HG02642 (cell line): ENCODE data around the gene GRIA3.

Experiments used
- ATAC-seq: cut with Tn5 transposase; IDR thresholded peaks from one replicate; pipeline ENCODE4 v1.9.1; 2021; ENCODE audit warnings: mild to moderate bottlenecking; ENCODE audit not compliant: unreplicated experiment, poor library complexity

The GRIA3 gene

GRCh38 chrX:123190096-123190495 lies 6.0 kb downstream of the GRIA3 start:
- ATAC-seq: no peak

DNA sequence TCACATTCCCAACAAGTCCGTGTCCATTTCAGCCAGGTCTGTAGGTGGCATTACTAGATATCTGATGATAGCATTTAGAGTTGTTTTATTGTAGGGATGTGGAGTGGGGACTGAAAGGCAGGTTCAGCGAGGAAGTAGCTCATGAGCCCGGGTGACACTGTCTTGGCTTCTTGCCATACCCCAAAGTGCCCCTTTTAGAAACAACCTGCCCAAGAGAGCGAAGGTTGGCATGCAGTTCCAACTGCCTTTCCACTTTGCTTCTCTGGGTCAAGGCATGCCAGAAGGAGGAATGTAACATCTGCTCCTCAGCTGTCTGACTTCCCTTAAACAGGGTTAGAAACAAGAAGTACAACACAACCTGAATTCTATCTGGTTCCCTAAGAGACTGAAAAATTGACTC lies 9.0 kb downstream of the GRIA3 start:
- ATAC-seq: no peak

GRCh38 chrX:123199338-123199737 lies 15.3 kb downstream of the GRIA3 start:
- no peak for ATAC-seq

GRCh38 chrX:123201720-123202119 lies 17.6 kb downstream of the GRIA3 start:
- ATAC-seq: no peak

DNA sequence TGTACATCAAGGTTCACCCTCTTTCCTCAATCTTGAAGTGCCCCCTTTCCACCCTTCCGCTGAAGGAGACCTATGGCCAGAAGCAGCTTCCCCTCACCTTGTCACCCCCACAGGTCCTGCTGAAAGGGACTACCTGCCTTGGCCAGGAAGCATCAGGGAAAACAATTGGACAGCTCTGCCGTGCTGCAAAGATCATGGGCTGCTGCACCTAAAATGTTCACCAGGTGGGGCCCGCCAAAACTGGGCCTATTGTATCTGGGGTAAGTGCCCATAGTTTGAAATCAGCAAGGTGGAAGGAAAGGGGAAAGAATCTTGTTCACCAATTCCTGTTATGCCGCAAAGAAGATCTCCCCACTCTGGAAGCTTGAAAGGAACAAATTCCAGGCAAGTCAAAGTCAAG lies 18.4 kb downstream of the GRIA3 start:
- no peak for ATAC-seq

GRCh38 chrX:123203772-123204171 lies 19.7 kb downstream of the GRIA3 start:
- no peak for ATAC-seq

DNA sequence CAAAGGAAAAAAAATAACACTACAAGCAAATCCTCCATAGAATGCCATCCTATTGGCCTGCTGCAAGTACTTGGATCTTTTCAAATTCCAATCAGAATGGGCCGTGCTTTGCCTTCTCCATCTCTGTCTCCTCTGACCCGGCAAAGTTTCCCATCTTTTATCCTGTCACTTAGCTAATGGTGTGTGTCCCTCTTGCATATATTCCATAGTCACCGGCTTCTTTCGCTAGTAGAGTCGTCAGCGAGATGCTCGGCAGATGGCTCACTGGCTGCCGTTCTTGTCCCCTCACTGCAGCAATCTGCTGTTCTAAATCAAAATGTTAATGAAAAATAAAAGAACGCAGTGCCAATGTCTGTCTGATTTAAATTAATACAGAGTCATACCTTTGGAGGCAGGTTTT lies 22.1 kb downstream of the GRIA3 start:
- no peak for ATAC-seq

DNA sequence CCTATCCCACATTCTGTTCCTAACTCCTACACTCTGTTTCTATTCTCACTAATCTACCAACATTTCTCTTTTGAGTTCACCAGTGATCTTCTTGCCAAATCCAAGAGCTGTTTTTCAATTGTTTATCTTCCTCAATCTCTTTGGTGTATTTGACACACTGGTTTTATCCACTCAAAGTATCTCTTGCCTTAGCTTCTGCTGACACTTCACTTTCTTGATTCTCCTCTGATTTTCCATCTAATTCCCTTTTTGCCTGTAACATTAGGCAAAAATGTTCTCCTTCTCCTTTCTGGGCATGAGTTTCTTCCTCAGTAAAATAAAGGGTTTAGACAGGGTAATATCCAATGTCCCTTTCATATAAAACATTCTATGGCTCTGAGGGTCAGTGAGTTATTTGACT lies 26.2 kb downstream of the GRIA3 start:
- ATAC-seq: no peak

GRCh38 chrX:123215397-123216089 lies 31.5 kb downstream of the GRIA3 start:
- no peak for ATAC-seq

DNA sequence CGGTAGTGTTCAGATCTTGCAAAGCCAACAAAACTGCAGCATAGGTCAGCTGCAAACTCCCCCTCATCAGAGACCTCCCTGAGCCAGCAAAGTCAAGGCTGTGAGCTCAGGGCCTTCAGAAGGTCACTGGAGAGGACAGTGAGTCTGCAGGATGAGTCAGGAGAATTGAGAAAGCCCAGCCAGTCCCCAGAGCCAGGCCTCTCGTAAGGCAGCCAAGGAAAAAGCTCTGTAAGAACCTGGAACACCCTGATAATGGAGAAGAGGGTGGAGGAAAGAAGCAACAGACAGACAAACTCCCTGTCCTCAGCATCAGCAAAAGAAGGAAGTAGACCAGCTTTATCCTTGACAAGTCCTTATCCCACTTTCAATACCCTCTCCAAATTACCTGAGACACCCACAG lies 33.0 kb downstream of the GRIA3 start:
- no peak for ATAC-seq

DNA sequence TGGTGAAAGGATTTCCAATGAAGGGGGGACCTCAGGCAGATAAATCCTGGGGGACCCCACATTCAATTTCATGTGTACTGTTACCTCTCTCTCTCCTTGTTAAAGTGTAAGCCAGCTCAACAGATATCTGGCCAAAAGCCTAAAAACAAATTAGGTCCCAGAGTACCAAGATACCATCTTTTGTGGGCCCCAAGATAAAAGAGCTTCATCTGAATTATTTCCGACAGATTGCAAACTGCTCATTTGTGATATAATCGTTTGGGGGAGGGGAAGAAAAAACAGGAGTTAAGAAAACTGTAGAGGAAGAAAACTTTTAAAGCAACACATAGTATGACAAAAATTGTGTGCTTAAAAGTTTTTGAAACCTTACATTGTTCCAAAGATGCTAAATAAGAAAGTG lies 33.6 kb downstream of the GRIA3 start:
- ATAC-seq: no peak

GRCh38 chrX:123219916-123220315 lies 35.8 kb downstream of the GRIA3 start:
- ATAC-seq: no peak

DNA sequence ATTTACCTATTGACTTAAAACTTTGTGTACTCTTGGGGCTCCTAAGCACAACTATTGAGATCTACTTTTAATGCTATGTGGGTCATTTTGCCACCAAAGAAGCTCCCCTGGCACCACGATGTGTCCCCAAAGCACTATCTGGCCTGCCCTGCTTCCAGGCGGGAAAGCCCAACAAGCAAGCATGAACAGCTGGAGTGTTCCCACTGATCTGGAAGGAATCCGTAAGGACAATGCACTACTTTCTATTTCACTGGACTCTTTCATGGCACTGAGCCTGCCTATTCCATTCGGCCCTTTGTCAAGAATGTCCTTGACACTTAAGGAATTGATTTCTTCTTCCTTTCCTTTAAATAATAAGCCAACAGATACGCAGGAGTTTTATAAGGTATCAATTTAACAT lies 38.8 kb downstream of the GRIA3 start:
- ATAC-seq: no peak

- ATAC-seq: no peak
Observed at GRCh38 chrX:123223409-123223808, 39.3 kb downstream of the GRIA3 start.

DNA sequence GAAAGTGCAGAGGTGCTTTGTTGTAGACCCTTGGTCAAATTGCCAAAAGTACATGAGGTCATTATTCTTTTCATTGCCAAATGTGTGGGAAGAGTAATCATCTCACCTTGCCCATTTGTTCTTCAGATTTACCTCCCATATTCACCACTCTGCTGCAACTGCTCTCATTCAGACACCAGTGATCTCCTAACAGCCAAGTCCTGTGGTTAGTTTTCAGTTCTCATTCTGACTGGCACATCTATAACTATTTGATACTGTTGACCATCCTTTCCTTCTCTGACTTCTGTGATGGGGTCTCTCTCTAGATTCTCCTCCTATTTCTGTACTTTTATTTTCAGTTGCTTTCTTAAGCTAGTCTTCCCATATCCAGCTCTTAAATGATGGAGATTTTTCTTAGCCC lies 39.8 kb downstream of the GRIA3 start:
- peak; percentile 61 for ATAC-seq

DNA sequence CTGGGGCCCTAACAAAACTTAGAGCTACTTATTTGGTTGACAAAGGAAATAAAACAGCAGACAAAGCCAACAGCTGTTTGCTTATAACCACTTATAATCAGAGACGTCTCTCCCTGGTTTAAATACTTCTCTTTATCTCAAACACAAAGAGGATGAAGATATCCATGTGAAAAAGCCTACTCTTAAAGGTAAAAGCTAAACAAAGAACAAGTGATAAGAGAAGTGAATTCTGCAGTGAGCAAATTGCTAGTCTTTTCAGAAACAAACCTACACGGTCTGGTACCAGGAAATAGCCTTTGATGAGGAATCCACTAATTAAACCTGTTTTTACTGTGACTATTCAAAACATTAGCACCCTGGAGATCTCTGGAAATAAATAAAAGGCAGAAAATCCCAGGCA lies 46.7 kb downstream of the GRIA3 start:
- no peak for ATAC-seq

DNA sequence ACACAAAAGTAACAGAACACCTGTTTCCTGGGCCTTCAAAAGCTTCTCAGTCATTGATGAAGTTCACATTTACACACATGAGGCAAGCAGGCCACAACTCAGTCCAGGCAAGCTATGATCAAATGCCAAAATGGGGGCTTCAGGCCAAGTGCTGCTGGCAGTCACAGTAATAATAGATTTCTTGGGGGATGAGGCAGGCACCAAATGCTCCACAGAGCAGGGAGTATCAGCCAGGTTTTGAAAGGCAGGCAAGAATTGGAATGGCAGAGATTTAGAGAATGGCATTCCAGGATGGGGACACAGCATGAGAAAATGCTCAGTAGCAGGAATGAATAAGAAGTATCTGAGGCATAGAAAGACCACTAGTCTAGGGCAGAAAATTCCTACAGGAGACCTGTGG lies 52.8 kb downstream of the GRIA3 start:
- no peak for ATAC-seq

DNA sequence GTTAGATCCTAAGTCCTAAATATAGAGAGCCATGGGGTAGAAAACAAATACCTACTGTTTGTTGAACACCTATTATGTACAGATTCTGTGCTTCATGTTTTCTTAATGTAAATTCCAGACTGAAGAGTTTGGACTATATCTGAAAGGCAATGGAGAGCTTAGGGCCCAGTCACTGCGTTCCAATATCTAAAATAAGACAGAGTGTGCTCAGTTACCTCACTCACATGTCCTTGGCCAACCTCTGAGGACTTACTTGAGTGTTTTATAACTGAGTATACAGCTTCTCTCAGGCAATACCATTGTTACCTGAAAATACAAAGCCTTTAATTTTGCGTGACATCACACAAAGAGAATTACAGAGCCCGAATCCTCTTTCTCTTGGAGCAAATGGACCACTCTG lies 53.2 kb downstream of the GRIA3 start:
- ATAC-seq: no peak

DNA sequence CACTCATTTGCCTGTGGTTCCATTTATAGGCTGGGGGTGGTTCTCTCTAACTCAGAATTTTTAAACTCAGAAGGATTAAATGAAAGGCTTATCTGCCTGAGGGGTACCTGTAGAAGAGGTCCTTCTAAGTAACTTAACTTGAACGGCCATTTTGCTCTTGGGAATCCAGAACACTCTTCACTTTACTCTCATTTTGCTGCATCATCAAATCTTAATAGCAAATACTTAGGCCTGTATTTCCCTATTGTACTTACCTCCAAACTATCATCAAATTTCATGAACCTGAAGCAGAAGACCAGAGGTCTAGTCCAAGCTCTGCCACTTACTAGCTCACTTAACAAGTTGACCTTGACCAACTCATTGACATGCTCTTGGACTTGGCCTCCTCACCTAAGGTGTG lies 70.4 kb downstream of the GRIA3 start:
- no peak for ATAC-seq

DNA sequence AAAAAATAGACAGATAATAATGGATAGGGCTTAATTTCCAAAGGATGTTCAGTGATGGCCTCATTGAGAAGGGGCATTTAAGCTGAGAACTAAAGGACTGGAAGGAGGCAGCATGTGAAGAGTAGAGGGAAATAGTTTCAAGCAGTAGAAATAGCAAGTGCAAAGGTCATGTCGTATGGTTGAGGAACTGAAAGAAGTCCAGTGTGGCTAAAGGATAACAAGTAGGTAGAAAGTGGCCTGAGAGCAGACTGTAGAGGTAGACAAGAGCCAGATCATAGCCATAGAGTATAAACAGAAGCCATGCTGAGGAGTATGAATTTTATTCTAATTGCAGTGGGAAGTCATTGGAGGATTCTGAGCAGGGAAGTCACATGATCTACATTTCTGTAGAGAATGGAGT lies 72.3 kb downstream of the GRIA3 start:
- no peak for ATAC-seq

GRCh38 chrX:123260920-123261418 lies 76.9 kb downstream of the GRIA3 start:
- ATAC-seq: no peak

DNA sequence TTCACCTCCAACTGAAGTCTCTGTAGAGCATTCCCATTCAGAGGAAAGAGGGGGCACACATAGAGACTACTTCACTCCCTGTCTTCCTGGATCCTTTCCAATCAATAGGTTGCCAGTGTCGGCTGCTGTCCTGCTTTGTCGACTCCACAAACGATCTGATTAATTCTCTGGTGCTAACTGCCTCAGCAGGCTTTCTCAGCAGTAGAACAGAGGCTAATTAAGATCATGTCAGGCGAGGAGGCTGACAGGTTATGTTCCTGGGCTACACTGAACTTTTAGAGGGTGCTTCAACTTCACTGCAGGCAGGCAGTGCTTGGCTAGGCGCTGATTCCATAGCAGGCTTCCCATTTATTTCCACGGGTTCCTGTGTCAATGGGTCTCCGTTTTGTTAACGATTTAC lies 79.2 kb downstream of the GRIA3 start:
- no peak for ATAC-seq

GRCh38 chrX:123263747-123264146 lies 79.7 kb downstream of the GRIA3 start:
- no peak for ATAC-seq
